CD4-positive, alpha-beta T cell treated with Interleukin-17A for 4 hours (primary cell): ENCODE results near the gene SFXN5.
A peak's percentile ranks its signal among the peaks of the same experiment; 100 is the strongest.

Experiments
- DNase-seq: peaks from one replicate; pipeline ENCODE4 v3.0.0-alpha.2; 2020; ENCODE audit warnings: mixed read lengths

Gene SFXN5

DNA sequence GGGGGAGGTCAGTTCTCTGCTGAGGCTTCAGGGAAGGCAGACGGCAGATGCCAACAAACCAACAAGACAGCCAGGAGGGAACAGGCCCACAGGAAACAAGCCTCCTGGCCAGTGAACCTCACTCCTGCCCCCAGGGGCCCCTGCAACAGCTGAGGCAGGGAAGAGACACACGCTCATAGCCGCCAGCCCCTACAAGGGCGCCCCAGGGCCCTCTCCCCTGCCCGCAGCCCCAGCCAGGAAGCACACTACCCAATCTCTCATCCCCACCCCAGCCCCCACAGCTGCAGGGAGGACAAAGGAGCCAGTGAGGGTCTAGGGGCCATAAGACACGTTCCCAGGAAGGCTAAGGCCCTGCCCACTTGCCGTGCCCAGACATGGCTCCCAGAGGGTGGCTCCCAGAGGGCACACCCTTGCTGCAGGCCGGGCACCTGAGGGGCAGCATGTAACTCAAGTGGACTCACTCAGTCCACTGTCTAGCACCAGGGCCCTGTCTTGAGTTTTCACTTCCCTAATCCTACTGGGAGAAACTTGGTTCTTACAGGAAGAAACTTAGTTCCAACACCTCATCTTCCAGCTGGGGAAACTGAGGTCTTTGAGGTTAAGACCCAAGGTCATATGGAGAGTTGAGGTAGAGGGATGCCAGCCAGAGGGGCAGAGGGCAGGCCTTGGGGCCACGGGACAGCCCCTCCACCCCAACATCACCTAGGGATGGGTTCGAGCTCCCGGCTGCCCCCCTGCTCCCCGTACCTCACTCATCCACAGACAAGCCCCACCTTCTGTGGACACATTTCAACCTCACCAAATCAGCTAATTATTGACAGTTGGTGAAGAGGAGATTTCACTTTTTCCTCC lies 116.9 kb downstream of the SFXN5 start:
- no peak for DNase-seq

DNA sequence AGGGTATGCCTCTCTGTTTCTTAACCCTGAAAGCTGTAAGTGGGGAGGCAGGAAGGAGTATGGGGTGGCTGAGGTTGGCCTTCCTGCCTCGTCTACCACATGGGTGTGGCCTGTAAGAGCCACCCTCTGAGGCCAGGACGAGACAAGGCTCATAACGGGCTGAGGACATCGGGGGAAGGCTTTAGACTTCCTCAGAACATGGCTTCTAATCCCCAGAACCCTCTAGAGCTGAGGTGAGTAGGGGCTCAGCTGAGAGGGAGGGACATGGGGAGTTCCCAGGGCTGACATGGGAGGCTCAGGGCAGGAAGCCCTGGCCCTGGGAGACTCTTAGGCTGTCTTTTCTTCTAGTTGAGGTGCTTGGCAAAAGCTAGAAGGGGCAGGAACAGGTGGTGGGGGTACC lies 117.5 kb downstream of the SFXN5 start:
- peak; percentile 18 for DNase-seq

DNA sequence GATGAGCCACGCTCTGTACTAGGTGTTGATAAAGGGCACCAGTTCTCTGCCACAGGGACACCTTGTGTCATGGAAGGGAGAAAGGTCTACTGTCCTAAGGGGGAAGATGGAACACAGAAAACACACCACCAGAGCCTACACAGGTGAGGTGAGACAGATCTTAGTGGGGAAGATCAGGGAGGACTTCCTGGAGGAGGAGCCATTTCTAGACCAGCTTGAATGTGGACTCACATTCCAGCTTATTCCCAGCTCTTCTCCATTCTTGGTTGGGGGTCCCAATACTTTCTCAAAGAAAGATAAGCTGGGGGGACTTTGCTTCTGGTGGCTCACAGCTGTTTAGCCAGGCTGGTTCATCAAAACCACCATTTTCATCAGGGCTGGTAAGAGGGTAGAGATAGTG lies 118.0 kb downstream of the SFXN5 start:
- DNase-seq = no peak

DNA sequence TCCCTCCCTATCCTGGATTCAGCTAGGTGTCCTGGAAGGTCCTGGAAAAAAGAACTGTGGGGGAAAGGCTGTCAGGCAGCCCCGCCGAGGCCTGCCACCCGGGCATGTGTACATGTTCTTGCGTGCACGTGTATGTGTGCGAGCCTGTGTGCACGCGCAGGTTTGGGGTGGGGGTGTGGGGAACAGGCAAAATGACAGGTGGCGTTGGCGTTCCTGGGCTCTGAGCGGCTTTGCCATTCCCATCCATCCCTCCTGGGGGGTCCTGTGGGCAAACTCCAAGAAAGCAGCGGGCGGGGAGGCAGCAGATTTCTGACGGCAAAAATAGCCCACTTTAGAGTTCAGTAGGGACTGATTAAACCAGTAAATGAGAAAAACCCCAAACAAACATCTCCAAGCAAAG lies 118.6 kb downstream of the SFXN5 start:
- DNase-seq = no peak

DNA sequence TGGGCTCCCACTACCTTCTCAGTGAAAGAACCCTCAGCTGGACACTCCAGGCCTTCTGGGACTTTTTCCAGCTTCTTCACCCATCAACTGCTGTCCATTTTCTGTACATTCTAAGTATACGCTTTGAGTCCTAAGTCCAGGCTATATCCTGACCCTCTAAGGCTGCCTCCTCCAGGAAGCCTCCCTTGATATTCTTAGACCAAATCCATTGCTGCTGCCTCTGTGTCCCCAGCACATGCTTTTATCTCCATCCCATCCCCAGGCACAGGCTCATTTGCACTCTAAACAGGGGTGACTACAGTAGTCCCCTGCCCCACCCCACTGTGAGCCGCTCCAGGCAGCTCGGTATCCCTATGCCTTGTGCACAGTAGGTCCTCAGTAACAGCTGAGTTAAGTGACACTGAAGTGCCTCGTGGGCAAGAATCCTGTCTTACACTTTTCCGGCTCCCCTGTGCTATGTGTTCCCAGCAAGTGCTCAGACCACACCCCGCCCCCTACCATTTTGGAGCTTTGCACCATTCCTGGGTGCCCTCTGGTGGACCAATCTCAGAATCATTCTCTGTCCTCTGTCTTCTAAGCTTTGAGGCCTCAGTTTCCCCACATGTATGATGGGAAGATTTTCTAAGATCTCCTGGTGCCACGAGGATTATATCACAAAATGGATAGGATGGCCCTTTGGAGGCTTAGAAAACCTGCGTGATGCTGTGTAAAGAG lies 119.2 kb downstream of the SFXN5 start:
- DNase-seq = no peak

DNA sequence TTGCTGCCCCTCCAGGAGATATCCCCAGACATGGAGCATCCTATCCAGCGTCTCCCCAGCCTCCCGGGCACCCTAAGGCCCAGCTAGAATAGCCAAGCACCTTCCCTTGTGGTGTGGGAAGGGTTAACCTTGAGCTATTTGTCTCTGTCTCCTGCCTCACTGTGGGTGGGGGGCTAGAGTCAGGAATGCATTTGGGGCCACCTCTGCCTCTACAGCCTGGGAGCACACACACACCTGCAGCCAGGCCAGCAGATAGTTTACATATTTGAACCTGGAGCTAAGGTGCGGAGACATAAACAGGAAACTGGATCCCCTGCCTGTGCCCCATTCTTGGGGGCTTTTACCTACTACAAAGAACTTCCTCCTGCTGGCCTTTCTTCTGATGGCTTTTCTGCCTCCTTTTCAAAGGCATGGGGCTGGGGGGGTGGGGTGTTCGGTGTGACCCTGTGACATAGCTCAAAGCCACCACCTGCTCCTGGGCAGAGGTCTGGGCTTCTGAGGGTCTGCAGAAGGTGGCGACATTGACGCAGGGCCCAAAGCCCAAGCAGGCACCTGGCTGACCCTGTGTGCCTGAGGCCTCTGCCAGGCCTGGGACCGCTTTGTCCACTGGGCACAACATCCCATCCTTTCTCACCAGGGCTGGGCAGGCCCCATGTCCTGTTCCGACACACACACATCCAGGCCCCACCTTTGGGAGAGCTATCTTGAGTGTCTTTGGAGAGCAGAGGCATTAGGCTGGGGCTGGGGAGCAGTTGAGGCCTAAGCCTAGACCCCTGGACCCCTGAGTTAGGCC lies 120.0 kb downstream of the SFXN5 start:
- no peak for DNase-seq

DNA sequence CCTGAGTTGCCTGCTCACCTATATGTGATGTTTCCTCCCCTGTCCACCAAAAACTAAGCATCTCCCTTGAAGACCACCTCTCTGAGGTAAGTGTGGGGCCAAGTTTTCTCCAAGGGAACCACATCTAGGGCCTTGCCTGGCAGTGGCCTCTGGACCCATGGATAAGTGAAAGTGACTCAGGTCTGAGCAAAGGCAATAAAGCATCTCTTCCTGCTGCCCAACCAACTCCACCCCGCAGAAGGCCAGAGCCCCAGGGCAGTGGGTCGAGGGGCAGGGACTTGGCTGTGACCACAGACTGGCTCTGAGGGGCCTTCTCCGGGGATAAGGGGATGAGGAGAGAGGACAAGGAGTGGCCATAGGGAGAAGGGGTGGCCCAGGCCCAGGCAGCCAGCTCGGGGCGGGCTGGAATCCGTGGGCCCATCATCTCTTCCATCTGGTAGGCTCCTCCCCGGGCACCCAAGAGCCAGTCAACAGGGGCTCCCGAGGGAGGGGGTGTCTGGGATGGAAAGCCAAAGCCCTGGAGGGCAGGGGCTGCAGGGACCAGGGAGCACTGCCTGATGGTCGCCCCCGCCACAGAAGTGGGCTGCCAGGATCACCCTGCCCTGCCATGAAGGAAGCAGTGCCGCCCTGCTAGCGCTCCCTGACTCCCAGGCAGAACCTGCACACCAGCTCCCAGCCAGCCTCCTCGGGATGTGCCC lies 120.8 kb downstream of the SFXN5 start:
- no peak for DNase-seq

DNA sequence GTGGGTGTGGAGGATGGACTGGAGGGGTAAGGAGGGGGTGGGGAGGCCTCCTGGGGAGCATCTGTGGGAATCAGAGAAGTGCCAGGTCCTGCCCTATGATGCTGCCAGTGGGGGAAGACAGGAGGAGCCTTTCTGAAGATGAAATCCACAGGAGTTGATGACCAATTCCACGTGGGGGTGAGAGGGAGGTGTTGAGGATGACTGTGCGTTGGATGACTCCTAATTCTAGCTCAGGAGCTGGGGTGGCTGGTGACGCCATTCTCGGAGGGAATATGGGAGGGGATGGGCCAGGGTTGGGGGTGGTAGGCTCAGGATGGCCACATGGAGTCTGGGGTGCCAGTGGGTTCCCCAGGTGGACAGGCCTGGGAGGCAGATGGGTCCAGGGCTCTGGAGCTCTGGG lies 121.9 kb downstream of the SFXN5 start:
- no peak for DNase-seq

DNA sequence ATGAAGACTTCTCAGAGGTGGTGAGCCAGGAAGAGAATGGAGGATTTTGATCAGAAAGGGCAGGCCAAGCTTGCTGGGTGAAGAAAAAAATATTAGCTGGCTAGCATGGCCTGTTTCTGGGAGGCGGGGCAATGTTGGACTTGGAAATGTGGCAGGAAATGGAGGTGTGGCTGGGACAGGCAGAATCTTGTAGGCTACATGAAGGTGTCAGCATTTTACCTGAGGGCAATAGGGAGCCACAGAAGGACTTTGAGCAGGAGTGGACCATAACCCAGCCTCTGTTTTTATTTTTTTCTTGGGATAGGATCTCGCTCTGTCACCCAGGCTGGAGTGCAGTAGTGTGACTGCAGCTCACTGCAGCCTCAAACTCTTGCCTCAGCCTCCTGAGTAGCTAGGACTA lies 122.5 kb downstream of the SFXN5 start:
- DNase-seq = no peak

DNA sequence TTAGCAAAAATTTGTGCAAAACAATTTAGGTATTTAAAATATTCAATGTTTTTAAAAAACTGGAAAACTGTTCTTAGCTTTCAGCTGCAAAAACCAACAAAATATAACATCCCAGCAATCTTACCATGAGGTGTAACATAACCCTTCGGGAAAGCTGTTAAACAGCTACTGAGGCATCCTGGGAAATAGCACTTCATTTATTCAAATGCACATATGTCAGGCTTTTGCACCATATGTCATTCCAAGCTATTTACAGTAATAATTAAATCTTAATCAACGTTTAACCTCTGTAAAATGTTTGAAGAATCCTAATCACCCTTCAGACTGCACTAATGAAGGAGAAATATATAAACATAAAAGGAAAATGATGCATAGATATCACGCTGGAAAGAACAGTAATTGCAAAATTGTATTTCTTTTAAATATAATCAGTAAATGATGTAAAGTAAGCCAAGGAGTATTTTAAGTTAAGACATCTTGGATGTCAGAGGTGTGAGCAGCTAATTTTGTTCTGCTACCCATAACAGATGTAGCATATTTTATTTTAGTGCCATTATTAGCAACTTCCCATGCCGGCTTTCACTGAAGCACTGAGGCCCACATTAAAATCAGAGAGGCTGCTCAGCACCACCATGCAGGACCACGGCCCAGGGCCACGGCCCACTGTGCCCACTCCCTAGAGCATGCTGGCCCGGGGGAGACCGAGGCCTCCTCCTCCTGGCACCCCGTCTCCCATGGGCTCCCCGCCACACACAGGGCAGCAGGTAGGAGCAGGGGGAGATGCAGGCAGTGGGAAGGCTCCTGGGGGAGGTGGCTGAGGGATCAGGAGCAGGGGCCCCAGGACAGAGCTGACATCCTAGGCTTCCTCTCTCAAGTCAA lies 123.3 kb downstream of the SFXN5 start:
- no peak for DNase-seq

DNA sequence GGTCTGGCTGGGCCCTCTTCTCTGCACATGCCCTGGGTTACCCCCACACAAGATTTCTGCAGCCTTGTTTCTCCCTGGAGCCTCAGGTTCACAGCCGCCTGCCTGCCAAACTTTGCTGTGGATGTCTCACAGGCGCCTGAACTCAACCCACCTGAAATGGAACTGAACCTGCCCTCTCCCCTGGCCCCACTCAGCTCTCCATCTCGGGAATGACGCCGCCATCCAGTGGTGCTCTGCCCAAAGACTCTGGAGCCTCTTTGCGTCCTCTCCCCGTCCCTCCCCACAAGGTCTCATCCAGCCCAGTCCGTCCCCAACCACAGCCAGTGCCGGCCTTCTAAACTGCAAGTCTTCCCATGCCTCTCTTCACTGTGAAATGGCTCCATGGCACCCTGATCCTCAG lies 125.0 kb downstream of the SFXN5 start:
- DNase-seq = no peak

DNA sequence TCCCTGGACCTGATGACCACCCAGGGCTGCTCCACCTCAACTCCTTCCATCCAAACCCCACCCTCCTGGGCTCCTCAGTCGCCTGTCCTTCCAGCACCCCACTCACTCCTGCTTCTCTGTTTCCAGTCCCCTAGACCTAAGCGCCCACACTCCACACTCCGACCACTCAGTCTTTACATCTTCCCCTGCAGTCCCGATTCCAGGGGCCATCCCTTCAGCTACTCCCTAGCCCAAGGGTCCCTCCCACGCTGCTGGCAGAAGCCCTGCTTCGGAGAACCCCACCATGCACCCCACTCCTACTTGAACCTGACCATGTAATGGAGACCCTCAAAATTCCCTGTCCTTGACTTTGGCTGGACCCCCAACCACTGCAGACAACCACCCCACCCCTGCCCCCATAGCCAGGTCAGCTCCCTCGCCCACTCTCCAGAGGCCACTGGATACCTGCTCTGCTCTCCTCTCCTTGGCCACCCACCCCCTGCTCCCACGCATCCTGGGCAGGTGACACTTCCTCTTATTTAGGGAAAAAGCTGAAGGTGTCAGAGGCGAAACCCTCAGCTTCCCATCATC lies 126.0 kb downstream of the SFXN5 start:
- no peak for DNase-seq

DNA sequence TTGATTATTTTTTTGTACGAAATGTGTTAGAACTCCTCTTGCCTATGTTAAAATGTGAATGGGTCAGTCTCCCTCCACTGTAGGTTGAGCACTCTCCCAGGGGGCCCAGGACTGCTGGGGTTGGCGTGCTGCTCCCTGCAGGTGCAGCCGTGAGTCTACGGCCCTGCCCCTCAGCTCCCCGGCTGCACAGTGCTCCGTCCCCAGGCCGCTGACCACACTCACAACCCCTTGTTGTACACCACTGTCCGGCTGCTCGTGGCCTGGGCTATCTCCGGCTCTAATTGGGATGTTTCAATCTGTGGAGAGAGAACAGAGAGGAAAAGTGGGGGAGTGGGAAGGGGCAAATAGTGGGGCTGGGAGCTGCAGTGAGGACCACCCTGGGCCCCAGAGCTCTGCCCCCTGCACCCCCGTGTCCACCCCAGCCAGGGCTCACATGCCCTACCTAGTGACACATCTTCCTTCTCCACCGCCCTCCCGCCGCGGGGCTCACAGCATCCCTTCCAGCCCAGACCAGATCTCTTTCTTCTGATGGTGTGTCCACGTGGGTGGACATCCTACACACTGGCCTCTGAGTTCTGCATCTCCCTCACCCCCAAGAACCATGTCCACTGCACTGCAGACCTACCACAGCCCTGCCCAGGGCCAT lies 126.6 kb downstream of the SFXN5 start:
- no peak for DNase-seq

DNA sequence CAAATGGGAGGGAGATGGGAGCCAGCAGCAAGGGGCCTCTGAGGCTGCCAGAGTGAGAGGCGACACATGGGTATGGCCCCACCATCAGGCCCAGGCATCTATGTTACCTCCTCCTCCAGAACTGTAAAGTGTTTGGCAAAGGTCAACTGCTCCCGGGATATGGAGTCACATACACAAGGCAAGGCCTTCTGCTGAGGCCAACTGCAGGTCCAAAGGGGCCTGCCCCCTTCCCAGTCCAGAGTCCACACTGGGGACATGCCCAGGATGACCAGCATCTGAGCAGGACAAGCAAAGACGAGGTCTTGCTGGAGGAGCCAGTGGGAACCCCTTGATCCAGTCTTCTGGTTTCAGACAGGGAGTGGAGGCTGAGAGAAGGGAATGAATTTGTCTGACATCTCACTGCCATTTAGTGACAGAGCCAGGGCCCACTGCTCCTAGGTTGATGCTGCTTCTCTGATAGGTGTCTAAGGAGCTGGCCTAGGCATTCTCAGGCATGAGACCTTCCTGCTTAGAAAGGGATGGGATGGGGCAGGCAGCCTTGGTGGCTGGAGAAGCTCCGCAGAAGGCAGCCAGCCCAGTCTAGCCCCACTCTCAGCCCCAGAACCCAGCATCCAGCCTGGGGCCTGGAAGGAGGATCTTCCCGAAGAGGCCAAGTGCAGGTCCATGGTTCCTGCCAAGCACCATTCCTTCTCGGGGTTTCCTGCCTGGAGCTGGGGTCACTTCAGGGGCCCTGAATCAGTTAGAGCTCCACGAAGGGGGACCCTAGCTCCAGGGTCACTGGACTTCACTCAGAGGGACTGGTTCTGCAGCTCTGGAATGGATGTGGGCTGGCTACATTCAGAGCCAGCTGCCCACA lies 127.7 kb downstream of the SFXN5 start:
- DNase-seq = no peak

DNA sequence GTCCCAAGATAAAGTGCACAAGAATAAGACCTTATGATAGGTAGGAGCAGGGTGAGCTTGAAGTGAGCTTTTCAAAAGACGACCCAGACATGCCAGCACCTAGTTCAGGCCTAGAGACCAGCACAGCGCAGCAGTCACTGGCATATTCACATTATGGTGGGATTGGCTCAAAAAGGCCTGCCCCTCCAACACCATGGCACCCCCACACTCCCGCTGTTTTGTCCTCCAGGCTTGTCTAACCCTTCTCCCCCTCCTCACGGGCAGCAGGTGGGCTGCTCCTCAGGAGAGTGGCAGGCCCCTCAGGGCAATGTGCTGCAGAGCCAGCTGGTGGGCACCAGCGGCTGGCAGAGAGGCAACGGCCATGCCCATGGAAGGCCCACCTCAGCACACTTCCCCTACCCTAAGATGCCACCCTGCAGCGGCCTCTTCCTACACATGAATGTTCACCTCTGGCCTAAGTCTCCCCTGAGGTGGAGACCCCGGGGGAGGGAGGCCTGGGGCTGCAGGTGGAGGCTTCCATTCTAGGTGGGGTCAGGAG lies 128.6 kb downstream of the SFXN5 start:
- DNase-seq = no peak

DNA sequence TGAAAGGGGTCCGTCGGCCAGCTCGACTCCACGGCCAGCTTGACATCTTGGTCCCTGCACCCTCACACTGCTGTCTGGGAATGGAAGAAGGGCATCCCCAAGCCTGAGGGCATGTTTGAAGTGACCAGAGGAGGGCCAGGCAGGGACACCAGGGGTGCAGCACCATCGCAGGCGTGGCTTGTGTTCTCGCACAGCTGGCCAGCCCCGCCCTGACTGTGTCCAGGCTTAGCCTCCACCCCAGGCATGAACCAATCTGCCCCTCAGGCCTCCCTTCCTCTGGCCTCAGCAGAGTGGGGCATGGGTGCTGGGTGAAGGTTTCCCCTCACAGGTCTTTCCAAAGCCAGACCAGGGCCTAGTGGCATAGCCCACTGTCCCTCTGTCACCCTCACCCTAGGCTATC lies 129.2 kb downstream of the SFXN5 start:
- DNase-seq = no peak

DNA sequence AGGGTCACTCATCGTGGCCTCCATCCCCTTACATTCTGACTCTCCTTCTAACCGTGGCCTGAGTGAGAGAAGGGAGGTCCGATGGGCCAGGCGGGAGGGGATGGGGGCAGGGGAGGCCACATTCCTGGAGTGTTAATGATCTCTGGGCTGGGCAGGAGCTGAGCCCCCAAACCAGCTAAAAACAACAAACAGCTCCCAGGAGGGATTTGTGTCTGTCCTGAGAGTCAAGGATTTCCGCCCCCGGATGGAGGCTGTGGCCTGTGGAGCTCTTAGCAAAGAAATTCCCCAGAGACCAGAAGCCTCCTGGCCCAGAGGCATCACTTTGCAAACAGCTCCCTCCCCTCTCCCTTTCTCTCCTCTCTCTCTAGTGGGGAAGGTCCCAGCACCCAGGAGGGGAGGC lies 130.7 kb downstream of the SFXN5 start:
- DNase-seq = no peak

DNA sequence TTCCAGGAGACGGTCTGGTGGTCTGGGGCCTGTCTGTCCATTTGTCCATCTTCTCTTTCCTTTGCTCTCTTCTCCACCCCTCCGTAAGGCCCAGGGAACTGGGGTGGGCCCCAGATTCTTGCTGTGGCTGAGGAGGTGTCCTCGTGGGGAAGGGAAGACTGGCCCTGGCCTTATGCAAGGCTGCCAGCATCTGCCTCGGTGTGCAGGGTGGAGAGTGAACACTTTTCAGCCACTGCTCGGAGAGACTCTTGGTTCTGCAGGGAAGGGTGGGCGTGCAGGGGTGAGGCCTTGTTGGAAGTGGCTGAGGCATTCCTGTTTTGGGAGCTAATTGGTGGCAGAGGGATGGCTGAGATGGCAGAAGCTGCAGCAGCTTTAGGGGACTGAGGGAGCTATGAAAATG lies 131.2 kb downstream of the SFXN5 start:
- no peak for DNase-seq

DNA sequence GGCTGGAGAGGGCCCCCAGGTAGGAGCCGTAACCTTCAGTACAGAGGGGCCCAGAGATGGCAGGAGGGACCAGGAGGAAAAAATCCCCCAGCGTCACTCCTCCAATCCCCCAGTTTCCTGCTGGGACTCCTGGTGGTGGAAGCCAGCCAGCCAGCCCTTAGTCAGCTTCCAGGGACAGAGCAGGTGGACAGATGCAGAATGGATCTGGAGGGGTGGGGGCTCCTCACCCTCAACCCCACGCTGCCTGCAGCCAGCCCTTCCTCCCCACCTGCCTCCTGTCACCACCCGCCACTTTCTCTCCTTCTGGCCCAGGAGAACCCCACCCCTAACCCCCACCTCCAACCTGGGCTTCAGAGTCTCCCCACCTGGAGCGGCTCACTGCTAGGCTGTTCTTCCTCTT lies 133.1 kb downstream of the SFXN5 start:
- no peak for DNase-seq

DNA sequence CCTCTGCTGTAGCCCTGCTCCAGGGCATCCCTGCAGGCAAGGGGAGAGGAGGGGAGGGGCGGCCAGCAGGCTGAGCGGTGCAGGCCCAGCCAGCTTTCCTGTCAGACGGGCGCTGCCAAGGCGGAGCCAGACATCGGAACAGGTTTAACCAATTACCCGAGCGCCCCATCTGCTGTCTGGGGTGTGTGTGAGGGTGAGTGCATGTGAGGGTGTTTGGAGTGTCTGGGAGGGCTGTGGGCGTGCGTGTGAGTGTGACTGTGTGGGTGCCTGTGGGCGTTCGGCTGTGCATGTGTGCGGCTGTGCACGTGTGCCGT lies 134.2 kb downstream of the SFXN5 start:
- DNase-seq = no peak
